HPDE6-E6E7 (cell line): ENCODE data around the gene MRNIP.
"Not testable (repeated sequence)": the region's sequence is repeated elsewhere in the genome, so short reads cannot be mapped to it uniquely, and the experiment has no call there.

Experiments
- DNase-seq: peaks from one replicate; pipeline ENCODE4 v3.0.0; 2011; ENCODE audit warnings: missing footprints; ENCODE audit errors: extremely low spot score

MRNIP gene

GRCh38 chr5:179840321-179840720, 18.3 kb downstream of the MRNIP start:
- DNase-seq, result no peak

GRCh38 chr5:179839328-179840256, 19.0 kb downstream of the MRNIP start:
- DNase-seq, result no peak

GRCh38 chr5:179837076-179838011, 21.3 kb downstream of the MRNIP start:
- DNase-seq, result no peak

- no peak for DNase-seq
Measured at GRCh38 chr5:179836225-179837019, 22.2 kb downstream of the MRNIP start.

GRCh38 chr5:179834871-179835270, 23.7 kb downstream of the MRNIP start:
- not testable (repeated sequence) for DNase-seq

GRCh38 chr5:179834120-179834519, 24.5 kb downstream of the MRNIP start:
- no peak for DNase-seq

DNA sequence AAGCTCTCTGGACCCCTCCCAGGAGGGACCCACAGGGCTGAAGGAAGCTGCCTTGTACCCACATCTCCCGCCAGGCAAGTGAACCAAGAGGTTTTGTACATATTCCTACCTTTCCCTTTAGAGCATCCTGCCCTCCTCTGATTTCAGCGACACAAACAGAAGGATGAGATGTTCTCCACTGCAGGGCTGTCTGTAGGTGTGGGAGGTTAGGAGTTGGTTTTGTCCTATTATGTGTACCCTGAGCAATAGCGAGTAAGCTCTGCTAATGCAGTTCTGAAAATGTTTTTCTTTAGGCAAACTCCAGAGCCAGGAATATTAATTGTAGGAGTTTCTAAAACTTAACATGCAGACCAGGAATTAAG, 24.9 kb downstream of the MRNIP start:
- DNase-seq, result no peak

DNA sequence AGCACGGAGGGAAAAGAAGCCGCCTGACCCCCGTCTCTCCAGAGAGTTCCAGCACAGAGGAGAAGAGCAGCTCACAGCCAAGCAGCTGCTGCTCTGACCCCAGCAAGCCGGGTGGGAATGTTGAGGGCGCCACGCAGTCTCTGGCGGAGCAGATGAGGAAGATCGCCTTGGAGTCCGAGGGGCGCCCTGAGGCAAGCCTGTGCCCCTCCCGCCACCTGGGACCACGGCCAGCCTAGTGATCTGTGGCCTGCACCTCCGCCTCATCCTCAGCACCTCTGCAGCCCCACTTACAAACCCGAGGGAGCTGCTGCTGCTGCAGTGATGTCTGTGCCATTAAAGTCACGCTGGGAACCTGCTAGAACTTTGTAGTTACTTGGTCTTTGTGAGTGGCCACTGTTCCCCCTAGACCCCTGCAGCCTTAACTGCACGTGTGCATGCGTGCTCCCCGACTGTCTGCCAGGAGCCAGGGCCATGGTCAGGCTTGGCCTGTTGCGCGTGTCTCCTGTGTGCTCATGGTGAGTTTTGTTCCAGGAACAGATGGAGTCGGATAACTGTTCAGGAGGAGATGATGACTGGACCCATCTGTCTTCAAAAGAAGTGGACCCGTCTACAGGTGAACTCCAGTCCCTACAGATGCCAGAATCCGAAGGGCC, 25.4 kb downstream of the MRNIP start:
- DNase-seq, result no peak

- DNase-seq, result no peak
Measured at GRCh38 chr5:179832039-179832745, 26.4 kb downstream of the MRNIP start.

GRCh38 chr5:179830818-179831468, 27.7 kb downstream of the MRNIP start:
- DNase-seq, result no peak

GRCh38 chr5:179829732-179830435, 28.7 kb downstream of the MRNIP start:
- DNase-seq, result no peak

DNA sequence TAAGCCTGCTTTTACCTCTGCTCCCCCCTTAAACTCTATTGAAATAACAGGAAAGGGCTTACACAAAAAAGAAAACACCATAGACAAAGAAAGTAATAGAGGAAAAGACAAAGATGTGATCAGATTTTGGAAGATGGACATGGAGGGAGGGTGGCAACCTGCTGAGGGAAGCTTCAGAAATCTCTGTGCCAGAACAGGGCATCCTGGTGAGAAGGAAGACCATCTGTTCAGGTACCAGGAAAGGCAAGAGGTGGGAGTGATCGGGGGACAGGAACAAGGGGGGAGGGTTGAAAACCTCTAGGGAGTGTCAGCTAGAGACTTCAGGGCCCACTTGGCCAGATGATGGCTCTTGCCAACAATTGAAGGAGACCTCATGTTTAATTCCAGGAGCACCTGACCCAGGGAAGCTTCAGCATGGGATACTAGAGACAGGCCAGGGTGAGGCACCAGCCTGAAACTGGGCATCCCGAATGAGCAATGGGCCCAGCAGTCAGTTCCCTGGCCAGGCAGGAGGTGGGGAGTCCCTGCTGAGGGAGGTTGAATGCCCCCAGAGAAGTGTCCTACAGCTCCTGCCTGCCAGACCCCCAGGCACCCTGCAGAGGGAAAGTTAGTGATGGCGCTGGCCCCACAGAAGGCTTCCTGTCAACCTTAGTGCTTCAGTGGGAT, 29.7 kb downstream of the MRNIP start:
- DNase-seq, result no peak

DNA sequence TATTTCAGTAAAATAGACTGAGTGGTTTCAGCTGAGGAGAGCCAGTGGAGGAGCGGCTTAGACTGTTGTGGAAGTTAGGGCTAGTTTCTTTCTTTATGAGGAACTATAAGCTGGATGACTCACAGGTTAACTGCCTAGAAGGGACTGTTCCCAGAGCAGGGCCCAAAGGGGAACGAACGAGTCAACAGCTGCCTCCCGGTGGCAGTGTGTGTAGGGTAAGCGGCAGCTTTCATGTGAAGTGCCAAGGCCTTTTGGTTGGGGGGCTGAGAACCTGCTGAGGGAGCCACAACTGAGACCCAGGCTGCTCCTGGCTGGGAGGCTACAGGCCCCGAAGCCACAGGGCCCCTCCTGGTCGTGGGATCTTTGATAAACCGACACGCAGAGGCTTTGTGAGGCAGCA, 30.9 kb downstream of the MRNIP start:
- DNase-seq, result no peak

- DNase-seq, result no peak
Measured at GRCh38 chr5:179825655-179826182, 32.9 kb downstream of the MRNIP start.

GRCh38 chr5:179824745-179825112, 33.9 kb downstream of the MRNIP start:
- DNase-seq, result no peak

GRCh38 chr5:179823937-179824744, 34.5 kb downstream of the MRNIP start:
- no peak for DNase-seq

DNA sequence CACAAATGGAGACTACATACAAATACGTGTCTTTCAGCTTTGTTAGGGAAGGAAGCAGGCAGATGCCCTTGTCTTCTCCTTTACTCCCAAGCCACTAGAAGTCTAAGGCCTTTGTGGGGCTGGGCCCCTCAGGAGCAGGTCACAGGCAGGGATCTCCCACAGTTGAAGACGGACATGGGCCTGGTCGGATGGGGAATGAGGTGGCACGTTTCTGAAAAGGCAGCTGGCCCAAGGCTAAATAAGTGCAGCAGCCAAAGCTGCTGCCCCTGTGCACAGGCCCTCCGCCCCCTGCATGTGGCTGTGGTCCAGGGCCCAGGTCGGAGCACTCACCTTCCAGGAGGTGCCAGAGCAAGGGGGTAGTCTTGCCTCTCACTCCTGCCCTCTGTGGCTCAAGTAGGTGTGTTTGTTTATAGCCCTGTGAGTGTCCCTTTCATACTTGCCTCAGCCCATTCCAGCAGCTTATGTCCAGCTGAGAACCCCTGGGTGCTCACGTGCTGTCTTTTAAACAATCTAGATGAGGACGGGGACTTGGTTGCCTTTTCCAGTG, 36.1 kb downstream of the MRNIP start:
- DNase-seq, result no peak

GRCh38 chr5:179822059-179822432, 36.6 kb downstream of the MRNIP start:
- no peak for DNase-seq
